GM18858 (cell line): ENCODE measurements around the gene NUDT6.
"Not testable (repeated sequence)": the region's sequence is repeated elsewhere in the genome, so short reads cannot be mapped to it uniquely, and the experiment has no call there.

Experiments used
- ATAC-seq: cut with Tn5 transposase; IDR thresholded peaks from one replicate; pipeline ENCODE4 v1.9.1; 2021; ENCODE audit not compliant: unreplicated experiment

The NUDT6 gene

GRCh38 chr4:122921971-122922876, at the start of gene NUDT6:
NUDT6 (minus strand) TSS chr4:122922597; CDS start chr4:122922572, 25 bp downstream.
- peak; percentile 58 for ATAC-seq

GRCh38 chr4:122968227-122968812, 45.9 kb upstream of the NUDT6 start:
- ATAC-seq = no peak

DNA sequence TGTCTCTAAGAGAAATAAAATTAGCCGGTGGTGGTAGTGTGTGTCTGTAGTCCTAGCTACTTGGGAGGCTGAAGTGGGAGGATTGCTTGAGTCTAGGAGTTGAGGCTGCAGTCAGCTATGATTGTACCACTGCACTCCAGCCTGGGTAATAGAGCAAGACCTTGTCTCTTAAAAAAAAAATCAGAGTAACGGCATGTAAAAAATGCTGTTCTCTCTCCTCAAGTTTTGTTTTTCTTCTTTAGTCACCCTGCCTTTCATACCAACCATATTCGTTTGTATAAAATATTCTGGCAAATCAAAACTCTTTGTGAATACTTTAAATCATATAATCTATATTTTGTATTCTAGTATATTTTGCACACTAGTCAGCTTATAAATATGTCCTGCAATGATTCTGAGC, 44.8 kb upstream of the NUDT6 start:
- no peak for ATAC-seq

- no peak for ATAC-seq
Measured at GRCh38 chr4:122966201-122966600, 43.8 kb upstream of the NUDT6 start.

DNA sequence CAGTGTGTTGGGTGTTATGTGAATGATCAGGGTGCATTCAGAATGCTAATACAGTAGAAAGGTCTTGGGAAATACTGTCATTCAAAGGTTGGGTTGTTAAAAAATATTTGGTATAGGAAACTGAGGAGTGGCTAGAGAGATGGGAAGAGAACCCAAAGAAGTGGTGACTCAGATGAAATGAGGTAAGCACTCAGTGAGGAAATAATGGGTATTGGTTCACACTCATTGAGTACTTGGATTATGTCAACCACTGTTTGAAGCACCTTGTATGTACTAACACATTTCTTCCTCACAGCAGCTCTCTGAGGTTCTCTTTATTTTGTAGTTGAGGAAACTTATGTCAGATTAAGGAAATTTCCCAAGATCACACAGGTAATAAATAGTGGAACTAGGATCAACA, 40.8 kb upstream of the NUDT6 start:
- ATAC-seq = no peak

DNA sequence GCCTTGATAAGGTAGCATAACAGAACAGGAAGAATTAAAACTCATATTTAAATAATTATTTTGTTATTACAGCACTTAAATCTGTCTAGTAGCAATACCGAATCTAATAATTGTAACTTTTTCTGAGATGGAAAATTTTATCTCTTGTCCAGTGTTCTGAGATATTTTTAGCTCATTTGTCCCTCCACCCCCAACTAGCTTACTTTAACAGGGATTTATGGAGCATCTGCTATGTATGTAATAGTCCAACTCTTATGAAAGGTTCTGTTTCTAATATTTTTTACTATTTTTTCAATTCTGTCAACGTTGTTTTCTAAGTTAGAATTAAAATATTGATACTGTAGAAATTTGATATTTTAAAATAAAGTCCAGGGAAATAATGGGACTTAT, 38.2 kb upstream of the NUDT6 start:
- no peak for ATAC-seq

DNA sequence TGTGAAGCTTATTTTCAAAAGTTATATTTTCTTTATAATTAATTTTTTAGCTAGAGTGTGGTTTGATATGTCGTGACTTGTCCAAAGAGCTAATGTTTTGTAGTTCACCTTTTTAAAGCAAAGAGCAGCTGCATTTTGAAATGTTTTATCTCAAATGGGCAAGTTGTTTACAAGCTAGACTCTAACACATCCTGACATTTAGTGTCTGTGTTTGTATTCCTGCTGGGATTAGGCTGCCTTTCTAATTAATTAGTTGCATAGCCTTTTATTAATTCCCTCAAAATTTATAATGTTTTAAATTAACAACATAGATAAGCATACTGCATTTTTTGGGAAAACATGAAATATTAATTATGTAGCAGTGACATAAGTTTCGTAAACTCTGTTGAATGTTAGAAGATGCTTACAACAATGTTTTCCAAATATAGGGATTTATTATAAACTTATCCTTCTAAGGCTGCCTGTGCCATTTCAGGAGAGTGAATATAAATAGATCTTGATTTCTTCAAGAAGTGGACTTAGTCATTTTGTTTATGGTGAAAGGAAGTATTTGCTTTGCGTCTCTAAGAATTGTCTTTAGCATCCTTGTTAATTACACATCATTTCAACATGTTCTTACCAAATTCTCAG, 37.7 kb upstream of the NUDT6 start:
- ATAC-seq = no peak

GRCh38 chr4:122959441-122959840, 37.0 kb upstream of the NUDT6 start:
- ATAC-seq = no peak

- ATAC-seq = no peak
Measured at GRCh38 chr4:122958505-122958904, 36.1 kb upstream of the NUDT6 start.

- no peak for ATAC-seq
Measured at GRCh38 chr4:122953924-122954323, 31.5 kb upstream of the NUDT6 start.

DNA sequence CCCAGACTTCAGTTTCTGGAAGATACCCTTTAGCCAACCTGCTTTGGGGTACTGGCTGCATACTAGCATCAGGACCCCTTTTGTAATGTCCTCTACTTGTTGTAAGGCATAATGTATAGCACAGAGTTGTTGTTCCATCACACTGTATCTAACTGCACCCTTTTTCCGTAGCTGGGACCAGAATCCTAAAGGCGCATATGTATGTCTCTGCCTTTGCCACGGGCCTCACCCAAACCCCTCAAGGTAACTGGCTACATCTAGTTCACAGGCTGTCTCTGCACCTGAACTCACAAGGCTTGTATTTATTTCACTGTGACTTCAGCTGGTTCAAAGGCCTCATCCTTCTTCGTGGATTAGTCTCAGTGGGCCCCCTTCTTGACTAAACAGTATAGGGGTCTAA, 29.6 kb upstream of the NUDT6 start:
- ATAC-seq = no peak

DNA sequence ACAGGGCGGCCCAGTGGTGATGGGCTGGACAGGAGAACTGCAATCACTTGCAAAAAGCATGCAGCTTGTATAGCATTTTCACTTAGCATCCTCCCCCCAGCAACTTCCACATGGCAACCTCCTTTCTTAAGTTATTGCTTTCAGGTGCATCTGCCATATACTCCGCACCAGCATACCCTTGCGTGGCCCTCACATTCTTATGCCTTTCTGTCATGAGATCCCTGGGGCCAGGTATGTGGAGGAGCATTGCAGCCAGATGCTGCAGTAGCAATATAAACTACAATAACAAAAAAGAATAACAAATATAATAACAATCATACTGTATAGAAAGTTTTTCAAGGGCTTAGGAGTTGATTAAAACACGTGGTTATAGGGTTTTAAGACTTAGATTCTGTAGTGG, 26.3 kb upstream of the NUDT6 start:
- ATAC-seq = no peak

DNA sequence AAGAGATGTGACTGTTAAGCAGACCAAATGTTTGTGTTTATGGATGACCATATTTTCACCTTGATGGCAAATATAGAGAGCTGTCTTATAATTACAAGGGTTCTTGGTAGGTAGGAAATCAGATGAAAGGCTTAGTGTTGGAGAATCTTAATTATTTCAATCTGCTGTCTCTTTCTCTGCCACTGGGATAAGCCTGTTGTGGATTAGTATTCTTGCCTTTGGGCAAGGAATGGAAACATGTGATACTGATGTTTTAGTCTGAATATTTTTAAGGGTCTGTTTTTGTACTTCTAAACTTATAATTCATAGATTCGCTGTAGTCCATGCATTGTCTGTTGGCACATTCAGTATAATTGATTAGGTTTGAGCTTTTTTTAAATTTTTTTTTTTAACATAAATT, 23.7 kb upstream of the NUDT6 start:
- ATAC-seq = no peak

DNA sequence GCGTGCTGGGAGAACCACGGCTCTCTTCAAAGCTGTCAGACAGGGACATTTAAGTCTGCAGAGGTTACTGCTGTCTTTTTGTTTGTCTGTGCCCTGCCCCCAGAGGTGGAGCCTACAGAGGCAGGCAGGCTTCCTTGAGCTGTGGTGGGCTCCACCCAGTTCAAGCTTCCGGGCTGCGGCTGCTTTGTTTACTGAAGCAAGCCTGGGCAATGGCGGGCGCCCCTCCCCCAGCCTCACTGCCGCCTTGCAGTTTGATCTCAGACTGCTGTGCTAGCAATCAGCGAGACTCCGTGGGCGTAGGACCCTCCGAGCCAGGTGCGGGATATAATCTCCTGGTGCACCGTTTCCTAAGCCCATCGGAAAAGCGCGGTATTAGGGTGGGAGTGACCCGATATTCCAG, 22.7 kb upstream of the NUDT6 start:
- not testable (repeated sequence) for ATAC-seq

- no peak for ATAC-seq
Measured at GRCh38 chr4:122932763-122933162, 10.4 kb upstream of the NUDT6 start.

- ATAC-seq = no peak
Measured at GRCh38 chr4:122930862-122931261, 8.5 kb upstream of the NUDT6 start.

DNA sequence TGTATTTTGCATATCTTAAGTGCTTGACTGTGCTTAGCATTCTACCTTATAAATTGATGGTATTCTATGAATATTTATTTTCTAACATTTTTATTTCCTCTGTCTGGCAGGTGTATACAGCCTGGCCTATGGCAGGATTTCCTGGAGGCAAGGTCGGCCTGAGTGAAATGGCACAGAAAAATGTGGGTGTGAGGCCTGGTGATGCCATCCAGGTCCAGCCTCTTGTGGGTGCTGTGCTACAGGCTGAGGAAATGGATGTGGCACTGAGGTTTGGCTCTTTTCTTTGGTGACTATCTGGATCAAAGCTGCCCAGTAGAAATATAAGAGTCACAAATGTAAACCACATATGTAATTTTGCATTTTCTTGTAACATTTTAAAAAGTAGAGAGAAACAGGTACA, 6.5 kb upstream of the NUDT6 start:
- ATAC-seq = no peak

- ATAC-seq = peak; percentile 88
Measured at GRCh38 chr4:122922877-122923511, 597 bp upstream of the NUDT6 start.

DNA sequence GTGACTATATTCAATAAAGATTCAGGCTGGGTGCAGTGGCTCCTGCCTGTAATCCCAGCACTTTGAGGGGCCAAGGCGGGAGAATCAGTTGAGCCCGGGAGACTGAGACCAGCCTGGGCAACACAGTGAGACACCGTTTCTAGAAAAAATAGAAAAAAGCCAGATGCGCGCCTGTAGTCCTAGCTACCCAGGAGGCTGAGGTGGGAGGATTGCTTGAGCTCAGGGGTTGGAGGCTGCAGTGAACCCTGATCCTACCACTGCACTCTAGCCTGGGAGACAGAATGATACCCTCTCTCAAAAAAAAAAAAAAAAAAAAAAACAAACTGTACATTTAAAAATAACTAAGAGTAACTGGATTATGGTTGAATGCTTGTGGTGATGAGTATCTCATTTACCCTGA, 1.1 kb downstream of the NUDT6 start:
- no peak for ATAC-seq

DNA sequence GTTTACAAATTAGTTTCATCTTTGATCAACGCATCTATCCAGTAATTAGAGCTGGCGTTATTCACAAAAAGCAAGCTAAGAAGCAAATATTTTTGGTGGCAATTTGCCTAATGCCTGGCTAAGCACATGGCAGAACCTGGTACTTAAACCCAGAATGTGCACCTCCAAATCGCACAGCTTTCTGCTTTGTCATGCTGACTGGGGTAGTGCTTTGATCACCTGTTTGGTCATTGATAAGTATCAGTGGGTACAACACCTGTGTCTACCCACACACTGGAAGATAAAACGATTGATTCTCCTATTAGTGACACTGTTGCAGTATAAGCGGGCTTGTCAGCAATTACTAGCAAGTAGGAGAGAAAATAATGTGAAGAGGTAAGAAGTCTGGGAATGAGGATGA, 1.9 kb downstream of the NUDT6 start:
- no peak for ATAC-seq

- no peak for ATAC-seq
Measured at GRCh38 chr4:122917731-122918130, 4.7 kb downstream of the NUDT6 start.

- ATAC-seq = no peak
Measured at GRCh38 chr4:122914938-122915337, 7.5 kb downstream of the NUDT6 start.
